HG02885 (cell line): Measurements from ENCODE around the gene ZBTB7A.
A peak's percentile ranks its signal among the peaks of the same experiment; 100 is the strongest.

Experiments used
- ATAC-seq: cut with Tn5 transposase; IDR thresholded peaks from one replicate; pipeline ENCODE4 v1.9.1; 2021; ENCODE audit warnings: mild to moderate bottlenecking; ENCODE audit not compliant: unreplicated experiment, poor library complexity

The ZBTB7A gene

GRCh38 chr19:4066682-4067395, at the start of gene ZBTB7A:
ZBTB7A (minus strand) TSS chr19:4066899; CDS start chr19:4055232, 11,667 bp downstream.
- no peak for ATAC-seq

DNA sequence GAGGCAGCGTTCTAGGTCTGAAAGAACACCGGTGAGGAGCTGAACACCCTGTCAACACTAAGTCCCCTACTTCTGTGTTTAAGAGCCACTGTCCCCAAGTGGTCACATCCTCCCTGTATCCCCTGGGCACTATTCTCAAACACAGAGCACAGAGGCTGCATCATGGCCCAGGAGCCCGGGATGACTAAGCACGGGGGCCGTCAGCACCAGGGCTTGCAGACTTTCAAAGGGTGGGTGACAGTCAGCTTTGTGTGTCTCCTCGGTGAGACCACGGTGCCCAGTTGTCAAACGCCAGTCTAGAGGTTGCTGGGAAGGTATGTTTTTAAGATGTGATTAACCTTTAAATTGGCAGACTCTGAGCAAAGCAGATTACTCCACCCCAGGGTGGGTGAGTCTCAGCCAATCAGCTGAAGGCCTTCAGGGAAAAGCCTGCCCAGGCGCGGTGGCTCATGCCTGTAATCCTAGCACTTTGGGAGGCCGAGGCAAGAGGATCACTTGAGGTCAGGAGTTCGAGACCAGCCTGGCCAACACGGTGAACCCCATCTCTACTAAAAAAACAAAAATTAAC, 49.2 kb upstream of the ZBTB7A start:
- peak; percentile 25 for ATAC-seq

DNA sequence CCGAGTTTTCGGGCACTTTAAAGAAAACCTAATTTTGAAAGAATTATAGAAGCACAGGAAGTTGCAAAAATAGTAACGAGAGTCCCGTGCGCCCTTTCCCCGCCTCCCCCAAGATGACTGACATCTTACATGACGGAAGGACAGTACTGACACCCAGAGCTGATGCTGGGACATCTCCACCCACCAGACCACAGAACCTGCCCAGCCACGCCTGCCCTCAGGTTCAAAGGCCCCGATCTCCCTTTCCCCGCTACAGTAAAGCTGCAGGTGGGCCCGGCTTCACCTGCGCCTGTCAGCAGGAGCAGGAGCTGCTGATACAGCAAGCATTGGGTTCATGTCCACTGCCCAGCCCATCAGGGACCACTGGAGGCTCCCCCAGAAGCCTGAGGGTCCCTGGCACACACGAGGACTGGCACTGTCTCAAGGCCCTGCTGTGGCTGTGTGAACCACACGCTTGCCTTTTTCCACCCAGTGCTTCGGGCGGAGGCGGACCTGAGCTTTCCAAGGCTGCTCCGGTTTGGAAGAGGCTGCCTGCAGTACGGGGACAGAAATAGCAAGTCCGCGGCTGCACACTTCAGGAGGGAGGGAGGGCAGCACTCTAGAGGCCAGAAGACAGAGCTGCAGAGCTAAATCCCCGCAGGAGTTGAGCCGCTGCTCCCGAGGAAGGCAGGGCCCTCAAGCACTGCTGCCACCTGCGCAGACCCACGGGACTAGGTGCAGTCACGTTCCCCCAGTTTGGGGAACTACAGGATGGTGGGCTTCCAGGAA, 48.5 kb upstream of the ZBTB7A start:
- ATAC-seq, result peak; percentile 76

GRCh38 chr19:4114181-4114580, 47.5 kb upstream of the ZBTB7A start:
- no peak for ATAC-seq

- ATAC-seq, result no peak
These were observed 46.8 kb upstream of the ZBTB7A start for GRCh38 chr19:4113398-4114088.

GRCh38 chr19:4112367-4112766, 45.7 kb upstream of the ZBTB7A start:
- ATAC-seq, result no peak

DNA sequence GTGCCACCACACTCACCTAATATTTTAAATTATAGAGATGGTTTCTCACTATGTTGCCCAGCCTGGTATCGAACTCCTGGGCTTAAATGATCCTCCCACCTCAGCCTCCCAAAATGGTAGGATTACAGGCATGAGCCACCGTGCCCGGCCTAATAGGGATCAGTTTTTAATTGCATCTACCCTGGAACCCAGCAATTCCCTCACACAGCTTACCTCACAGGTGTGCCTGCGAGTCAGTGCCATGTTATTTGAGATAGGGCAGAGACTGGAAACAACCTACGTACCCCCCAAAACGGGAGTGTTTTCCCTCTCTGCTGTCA, 42.9 kb upstream of the ZBTB7A start:
- ATAC-seq, result no peak

- ATAC-seq, result peak; percentile 62
These were observed 42.3 kb upstream of the ZBTB7A start for GRCh38 chr19:4108767-4109625.

DNA sequence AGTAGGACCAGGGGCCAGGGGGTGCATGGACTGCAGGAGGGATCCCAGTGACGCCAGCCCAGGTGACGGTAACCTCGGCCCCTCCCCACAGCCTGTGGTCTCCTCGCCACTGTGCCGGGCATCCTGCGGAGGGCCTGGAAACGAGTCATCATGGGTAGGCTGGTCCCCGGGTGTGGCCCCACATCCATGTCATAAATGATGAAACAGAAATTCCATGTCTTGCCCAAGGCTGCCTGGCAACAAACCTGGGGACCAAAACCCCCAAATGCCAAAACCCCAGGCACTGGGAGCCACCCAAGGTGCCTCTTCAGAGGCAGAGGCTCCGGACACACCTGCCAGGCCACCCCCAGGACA, 36.4 kb upstream of the ZBTB7A start:
- no peak for ATAC-seq

DNA sequence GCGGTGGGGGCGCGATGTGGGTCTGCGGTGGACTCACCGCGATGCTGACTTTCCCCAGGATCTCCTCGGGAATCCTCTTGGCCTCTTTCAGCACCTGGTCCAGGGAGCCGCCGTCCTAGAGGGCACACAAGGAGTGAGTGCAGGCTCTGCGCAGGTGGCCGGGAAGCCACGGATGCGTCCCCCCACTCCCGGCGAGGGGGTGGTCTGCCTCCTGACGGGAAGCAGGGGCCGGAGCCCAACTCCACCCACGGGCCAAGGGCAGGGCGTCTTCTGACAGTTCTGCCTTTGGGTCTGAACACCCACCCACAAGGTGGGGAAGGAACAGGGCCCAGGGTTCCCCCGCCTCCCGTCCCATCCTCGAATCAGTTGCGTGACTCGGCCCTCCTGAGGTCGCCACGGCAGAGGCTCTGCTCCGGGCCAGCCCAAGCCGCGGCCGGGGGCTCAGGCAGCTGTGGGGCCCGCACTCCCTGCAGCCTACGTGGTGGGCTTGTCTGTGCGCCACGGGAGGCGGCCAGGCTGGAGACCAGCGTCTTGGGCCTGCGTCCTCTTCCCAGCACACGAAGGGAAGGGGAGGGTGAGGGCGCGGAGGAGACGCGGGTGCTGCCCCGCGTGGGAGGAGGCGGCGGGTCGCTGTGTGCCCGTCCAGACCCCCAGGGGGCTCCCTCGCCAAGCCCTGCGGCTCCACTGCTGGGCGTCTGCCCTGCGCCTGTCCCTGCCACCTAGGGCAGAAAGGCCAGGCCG, 35.8 kb upstream of the ZBTB7A start:
- no peak for ATAC-seq

DNA sequence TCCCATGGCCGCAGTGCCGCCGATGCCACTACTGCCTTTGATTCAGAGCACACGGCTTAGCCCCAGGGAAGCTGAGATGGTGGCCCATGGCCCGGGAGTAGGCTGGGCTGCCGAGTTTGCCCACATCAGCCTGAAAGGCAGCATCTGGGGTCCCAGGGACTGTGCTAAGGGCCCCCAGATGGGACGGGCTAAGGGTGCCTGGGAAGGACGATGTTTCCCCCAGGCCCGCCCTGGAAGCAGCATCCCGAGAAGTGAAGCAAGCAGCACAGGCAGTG, 34.7 kb upstream of the ZBTB7A start:
- ATAC-seq, result no peak

GRCh38 chr19:4100647-4101495, 34.2 kb upstream of the ZBTB7A start:
- ATAC-seq, result no peak

DNA sequence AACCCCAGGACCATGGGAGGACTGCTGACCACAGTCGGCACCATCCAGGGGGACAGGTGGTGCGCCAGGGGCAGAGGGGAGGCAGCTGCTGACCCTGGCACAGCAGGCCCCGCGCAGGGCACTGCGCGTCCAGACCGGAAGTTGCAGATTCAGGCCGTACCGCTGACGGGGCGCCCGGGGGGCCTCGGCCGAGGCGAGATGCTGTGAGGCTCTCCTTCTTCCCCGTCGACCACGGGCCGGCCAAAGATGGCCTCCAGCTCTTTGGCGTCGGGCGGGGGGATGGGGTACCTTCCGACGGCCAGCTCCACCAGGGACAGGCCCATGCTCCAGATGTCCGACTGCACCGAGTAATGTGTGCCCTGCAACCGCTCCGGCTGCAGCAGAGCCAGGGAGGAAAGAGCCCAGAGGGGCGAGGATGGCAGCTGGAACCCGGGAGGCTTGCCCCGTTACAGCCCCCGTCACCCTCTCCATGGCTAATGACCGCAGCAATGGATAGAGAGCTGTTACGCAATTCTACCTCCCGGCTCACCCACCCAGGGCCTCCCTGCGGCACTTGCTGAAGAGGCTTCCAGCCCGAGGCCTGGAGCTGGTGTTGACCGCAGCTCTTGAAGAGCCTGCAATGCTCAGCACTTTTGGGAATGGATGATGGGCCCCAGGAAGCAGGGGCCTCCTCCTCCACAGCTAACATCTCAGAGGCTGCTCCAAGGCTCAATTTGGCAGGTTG, 32.5 kb upstream of the ZBTB7A start:
- no peak for ATAC-seq

DNA sequence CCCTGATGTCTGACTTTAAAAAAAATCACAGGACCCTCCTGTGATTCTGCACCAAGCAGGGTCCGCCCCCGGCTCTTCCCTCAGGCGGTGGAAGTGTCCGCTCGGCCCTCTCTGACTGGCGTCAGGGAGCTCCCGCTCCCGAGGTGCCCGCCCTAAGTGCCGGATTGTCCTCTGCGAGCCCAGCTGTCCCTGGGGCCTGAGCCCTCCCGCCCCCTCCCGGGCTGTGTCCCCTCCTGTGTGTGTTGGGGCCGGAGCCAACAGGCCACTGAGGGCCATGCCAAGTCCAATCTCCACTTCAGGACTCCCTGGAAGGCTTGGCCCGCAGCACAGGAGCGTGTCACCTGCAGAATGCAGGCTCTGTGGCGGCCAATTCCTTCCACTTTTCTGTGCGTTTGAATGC, 31.8 kb upstream of the ZBTB7A start:
- ATAC-seq, result no peak

GRCh38 chr19:4097501-4097900, 30.8 kb upstream of the ZBTB7A start:
- ATAC-seq, result no peak

DNA sequence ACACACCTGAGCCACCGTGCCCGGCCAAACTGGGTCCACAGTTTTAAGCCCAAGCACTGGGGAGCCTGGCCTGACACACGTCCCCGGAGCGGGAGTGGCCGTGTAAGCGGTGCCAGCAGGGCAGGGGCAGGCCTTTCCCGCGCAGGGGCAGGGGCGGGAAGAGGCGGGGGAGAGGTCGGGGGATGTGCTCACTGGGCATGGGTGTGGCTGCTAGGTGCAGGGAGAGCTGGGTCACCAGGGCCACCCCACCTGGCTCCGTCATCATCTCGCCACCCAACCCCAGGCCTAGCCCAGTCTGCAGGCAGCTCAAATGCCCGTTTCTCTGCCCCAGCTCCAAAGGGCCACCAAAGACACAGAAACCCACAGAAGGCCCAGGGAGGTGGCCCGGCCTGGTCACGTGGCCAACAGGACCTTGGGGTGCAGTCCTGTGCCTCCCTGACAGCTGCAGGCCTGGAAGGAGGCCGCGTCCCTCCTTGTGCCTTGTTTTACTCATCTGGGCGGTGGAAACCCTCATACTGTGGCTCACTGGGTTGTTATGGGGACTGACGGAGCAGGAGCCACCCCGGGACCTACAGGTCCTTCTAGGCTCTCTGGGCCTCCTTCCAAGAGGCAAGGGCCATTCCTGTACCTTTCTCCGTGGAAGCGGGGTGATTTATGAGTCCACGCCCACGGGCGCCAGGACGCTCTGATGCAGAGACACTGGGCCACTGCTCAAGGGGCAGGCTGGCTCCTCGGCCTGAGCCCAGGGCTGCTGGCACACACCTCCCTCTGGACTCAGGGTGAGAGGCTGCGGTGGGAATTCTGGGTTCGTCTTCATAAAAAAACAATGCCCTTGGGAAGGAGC, 29.6 kb upstream of the ZBTB7A start:
- no peak for ATAC-seq

- ATAC-seq, result no peak
These were observed 28.8 kb upstream of the ZBTB7A start for GRCh38 chr19:4095488-4095844.
